ENCODE measurements around the gene SLC15A4. TPM values are rescaled to one million over a fixed set of nuclear protein-coding genes. Genes with fewer than 3 reads are reported as not detected.
"Not testable (repeated sequence)": the region's sequence is repeated elsewhere in the genome, so short reads cannot be mapped to it uniquely, and the experiment has no call there.

SLC15A4 gene
- total RNA-seq, result 65.9 and 113 TPM in 2 replicates

- peak; percentile 78 for DNase-seq (ENCODE audit: low read depth)
Measured at GRCh38 chr12:128823916-128824839, at the start of gene SLC15A4. SLC15A4 (minus strand) TSS chr12:128823958; CDS start chr12:128823943, 15 bp downstream.

DNA sequence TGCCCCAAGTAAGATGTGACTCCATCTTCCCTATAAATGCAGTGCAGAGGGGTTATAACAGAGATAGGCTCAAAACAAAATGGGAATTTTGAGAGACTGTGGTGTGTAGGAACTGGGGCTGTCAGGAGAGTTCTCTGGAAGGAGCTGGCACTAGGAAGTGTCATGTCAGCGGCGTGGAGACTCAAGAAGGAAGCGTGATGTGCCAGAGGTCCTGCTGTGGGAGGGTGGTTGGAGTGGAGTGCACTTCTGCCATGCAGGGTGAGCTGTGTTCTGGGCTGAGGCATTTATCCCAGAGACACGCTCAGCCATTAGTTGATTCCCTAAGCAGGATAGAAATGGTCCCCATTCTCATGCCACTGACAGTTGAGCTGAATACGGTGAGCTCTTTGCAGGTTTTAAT is 48.5 kb upstream of the SLC15A4 start:
- DNase-seq (ENCODE audit: low read depth), result no peak

DNA sequence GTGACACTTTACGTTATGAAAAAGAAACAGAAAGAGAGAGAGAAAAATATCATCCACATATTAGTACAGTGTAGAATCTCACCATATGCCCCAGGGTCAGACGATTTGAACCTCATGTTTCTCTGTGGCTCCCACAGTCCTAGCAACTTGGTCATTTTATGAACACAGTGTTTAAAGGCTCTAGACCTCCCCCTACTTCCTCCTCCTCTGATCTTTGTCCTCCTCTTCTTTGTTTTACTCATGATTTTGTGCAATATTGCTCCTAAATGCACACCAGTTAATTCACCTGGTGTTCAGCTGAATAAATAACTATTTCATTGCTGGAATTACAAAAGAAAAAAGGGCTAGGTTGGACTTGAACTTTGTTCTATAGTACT is 47.7 kb upstream of the SLC15A4 start:
- no peak for DNase-seq (ENCODE audit: low read depth)

DNA sequence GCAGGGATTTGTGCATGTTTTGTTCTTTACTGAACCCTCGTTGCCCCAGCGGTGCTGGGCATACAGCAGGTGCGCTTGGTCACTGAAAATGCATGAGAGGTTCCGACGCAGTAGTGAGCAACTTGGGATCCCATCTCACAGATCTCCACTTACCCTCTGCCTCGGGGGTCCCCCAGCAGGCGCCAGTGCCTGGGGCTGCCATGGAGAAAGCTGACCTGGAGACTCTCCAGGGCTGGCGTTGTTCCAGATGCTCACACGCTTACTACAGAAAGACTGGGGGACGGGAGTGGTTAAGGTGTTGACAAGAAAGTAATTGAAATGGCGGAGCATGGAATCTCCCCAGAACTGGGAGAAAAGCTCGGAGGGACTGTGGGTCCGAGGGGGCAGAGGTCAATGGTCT is 43.7 kb upstream of the SLC15A4 start:
- no peak for DNase-seq (ENCODE audit: low read depth)

GRCh38 chr12:128864516-128865186 is 40.9 kb upstream of the SLC15A4 start:
- DNase-seq (ENCODE audit: low read depth), result no peak

GRCh38 chr12:128863957-128864356 is 40.2 kb upstream of the SLC15A4 start:
- DNase-seq (ENCODE audit: low read depth), result no peak

DNA sequence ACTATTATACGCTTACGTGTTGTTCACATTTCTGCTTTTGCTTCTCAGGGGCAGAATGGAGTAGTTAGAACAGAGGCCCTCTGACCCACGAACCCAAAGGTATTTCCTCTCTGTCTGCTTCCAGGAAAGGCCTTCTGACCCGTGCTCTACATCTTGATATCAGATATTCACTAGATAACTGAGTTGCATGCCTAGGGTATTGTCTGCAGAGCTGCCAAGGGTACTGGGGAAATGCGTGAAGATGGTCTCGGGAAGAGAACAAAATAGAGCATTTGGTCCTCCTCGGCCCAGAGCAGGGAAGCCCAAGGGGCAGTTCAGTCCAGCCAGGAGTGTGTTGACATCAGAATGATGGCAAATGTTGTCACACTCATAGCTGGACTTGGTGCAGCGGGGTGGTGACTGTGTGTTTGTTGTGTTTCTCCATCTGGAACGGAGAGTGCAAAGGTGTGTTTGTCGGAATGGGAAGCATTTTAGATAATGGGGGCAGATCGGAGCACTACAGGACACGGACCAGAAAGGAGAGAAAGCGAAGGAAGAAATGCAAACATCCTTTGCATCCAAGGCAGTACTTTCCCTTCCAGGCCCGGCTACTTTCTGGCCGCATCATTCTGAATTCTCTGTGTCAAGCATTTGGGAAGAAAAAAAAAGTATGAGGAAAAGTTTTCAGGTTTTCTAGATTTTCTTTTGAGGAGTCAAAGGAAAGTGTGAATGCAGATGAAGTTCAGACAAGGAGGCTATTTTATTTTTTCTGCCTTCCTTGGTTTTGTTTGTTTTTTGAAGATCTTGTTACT is 37.7 kb upstream of the SLC15A4 start:
- DNase-seq (ENCODE audit: low read depth), result no peak

- DNase-seq (ENCODE audit: low read depth), result no peak
Measured at GRCh38 chr12:128859311-128859710, 35.6 kb upstream of the SLC15A4 start.

DNA sequence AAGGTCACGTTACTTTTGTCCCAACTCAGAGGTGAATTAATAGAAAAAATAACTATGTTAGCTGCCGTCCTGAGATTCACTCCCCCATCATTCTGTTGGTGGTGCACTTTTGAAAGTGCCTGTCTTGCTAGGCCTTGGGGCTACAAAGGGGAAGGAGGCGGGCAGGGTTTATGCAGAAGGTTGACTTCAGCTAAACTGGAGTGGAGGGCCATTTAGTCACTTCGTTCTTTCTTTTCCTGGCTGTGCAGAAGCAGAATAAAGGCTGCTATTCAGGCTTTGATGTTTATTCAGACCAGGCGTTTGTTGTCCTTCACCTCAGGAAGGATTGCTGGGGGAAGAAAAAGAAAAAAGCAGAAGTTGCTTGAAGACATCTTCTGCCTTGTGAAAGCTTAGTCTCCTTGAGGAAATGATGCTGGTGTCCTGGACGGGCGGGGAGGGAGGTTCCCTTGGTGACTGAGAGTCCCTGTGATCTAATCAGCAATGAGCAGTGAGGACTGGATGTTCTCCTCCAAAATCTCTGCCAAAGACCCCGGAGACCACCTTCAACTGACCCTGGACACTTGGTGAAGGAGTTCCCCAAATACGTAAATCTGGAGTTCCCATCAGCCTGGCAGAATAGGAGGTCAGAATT is 33.5 kb upstream of the SLC15A4 start:
- DNase-seq (ENCODE audit: low read depth), result no peak

GRCh38 chr12:128856791-128857078 is 33.0 kb upstream of the SLC15A4 start:
- DNase-seq (ENCODE audit: low read depth), result no peak

DNA sequence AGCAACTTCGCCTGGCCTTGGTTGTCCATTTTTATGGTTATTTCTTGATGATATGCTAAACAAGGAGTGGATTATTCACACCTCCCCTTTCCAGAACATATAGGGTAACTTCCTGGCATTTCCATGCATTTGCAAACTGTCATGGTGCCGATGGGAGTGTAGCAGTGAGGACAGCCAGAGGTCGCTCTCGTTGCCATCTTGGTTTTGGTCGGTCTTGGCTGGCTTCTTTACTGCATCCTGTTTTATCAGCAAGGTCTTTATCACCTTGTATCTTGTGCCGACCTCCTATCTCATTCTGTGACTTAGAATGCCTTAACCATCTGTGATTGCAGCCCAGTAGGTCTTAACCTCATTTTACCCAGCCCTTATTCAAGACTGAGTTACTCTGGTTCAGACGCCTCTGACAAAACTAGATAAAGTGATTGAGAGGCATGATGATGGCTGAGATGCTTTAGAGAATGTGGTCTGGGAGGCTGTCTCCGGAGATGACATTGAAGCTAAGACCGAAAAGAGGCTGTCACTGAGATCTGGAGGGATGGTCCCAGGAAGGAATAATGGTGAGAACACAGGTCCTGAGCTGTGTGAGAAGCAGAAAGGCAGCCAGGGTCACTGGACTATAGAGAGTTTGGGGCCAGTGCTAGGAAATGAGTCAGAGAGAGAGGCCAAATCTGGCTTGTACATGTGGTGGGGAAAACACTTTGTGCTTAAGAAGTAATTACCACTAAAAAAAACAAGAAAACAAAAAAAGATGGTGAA is 32.5 kb upstream of the SLC15A4 start:
- DNase-seq (ENCODE audit: low read depth), result no peak

DNA sequence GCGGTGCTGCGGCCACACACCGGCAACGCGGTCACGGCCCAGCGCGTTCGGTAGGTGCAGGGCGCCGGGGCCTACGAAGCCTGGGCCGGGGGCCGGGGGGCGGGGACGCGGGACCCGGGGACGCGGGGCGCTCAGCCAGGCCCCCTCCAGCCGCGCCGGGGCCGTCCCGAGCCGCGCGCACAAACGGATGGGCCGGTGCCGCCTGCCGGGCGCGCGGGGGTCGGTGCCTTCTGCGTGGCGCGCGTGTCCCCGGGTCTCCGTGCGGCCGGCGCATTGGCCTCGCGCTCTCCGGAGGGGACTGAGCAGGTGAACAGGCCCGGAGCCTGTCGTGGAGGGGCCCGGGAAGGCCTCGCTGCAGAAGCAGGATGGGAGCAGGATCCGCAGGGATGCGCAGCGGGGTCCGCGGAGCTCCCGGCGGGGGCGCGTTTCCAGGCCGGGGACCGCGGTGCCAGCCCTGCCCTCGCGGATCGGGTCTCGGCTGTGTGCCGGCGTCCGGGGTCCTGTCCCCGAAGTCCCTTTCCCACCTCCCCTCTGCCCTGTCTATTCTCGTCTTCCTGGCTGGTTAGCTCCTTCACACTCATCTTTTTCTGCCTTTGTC is 29.9 kb upstream of the SLC15A4 start:
- no peak for DNase-seq (ENCODE audit: low read depth)

- no peak for DNase-seq (ENCODE audit: low read depth)
Measured at GRCh38 chr12:128852885-128853599, 29.3 kb upstream of the SLC15A4 start, which contains the start of gene GLT1D1. GLT1D1 (plus strand) TSS chr12:128853478; CDS start chr12:128853582, 104 bp downstream.

- DNase-seq (ENCODE audit: low read depth), result no peak
Measured at GRCh38 chr12:128852026-128852698, 28.4 kb upstream of the SLC15A4 start.

DNA sequence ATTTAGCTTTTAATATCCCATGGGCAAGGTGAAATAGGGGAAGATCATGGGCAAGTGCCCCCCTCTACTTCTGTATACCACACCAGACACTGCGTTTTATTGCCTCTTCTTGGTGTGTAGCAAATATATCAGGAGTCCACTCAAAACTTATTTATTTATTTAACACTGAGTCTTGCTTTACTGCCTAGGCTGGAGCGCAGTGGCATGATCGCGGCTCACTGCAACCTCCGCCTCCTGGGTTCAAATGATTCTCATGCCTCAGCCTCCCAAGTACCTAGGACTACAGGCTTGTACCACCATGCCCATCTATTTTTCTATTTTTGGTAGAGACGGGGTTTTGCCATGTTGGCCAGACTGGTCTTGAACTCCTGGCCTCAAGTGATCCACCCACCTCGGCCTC is 27.7 kb upstream of the SLC15A4 start:
- DNase-seq (ENCODE audit: low read depth), result not testable (repeated sequence)

DNA sequence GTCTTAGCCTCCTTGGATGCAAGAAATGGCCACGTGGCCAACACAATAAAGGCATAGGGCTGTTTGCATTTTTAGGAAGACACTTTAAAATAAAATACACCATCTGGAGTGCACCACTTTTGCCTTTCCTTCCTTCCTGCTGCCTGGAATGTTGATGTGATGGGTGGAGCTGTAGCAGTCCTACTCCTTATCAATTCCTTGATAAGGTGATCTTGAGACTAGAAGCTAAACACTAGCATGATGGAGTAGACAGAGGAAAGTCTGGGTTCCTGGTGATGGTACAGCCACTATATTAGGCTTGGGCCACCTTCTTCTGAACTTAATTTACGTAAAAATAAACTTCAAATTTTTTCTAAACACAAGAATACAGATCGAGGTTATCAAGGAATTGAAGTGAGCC is 26.6 kb upstream of the SLC15A4 start:
- no peak for DNase-seq (ENCODE audit: low read depth)

DNA sequence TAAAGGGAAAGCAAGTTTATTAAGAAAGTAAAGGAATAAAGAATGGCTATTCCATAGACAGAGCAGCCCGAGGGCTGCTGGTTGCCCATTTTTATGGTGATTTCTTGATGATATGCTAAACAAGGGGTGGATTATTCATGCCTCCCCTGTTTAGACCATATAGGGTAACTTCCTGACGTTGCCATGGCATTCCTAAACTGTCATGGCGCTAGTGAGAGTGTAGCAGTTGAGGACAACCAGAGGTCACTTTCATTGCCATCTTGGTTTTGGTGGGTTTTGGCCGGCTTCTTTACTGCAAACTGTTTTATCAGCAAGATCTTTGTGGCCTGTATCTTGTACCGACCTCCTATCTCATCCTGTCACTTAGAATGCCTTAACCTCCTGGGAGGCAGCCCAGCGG is 26.0 kb upstream of the SLC15A4 start:
- DNase-seq (ENCODE audit: low read depth), result not testable (repeated sequence)

DNA sequence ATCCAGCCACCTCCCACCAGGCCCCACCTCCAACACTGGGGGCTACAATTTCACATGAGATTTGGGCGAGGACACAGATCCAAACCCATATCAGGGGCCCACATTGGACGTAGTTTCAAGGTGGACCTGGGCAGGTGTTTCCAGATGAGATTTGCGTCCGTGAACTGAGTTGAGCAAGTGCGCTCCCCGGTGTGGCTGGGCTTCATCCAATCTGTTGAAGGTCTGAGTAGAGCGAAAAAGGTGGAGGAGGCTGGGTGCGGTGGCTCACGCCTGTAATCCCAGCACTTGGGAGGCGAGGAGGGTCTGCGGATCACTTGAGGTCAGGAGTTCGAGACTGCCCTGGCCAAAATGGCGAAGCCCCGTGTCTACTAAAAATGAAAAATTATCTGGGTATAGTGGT is 24.6 kb upstream of the SLC15A4 start:
- no peak for DNase-seq (ENCODE audit: low read depth)

DNA sequence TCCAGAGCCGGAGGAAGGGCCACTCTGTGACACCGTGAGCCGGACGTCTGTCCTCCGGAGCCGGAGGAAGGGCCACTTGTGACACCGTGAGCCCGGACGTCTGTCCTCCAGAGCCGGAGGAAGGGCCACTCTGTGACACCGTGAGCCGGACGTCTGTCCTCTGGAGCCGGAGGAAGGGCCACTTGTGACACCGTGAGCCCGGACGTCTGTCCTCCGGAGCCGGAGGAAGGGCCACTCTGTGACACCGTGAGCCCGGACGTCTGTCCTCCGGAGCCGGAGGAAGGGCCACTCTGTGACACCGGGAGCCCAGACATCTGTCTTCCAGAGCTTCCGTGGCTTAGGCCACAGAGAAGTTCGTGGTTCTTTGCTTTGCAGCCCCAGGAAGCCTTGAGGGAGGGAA is 22.9 kb upstream of the SLC15A4 start:
- not testable (repeated sequence) for DNase-seq (ENCODE audit: low read depth)

Measured in renal cortical epithelial cell (primary cell).